RWPE2 (cell line): ENCODE results near the gene MRC2.
A peak's percentile ranks its signal among the peaks of the same experiment; 100 is the strongest.

Source experiments
- ATAC-seq: fragments of 200-7000 bp; cut with Tn5 transposase; 3 replicates; pipeline ENCODE4 v1.9.1; 2021; ENCODE audit warnings: low read depth
- DNase-seq: peaks from one replicate; pipeline ENCODE4 v3.0.0-alpha.2; 2020; ENCODE audit warnings: low spot score
- H3K27ac ChIP-seq: fragments of 450-650 bp; 2 replicates; pipeline ENCODE4 v1.5.1; 2017; ENCODE audit warnings: mild to moderate bottlenecking; ENCODE audit not compliant: poor library complexity, severe bottlenecking
- H3K27me3 ChIP-seq: fragments of 250-450 bp; sonication (Bioruptor Pico); 2 replicates; pipeline ENCODE4 v1.5.1; 2021; ENCODE audit warnings: mild to moderate bottlenecking, moderate library complexity; ENCODE audit not compliant: insufficient read depth, poor library complexity, severe bottlenecking
- H3K36me3 ChIP-seq: fragments of 250-450 bp; sonication (Bioruptor Pico); 2 replicates; pipeline ENCODE4 v1.5.1; 2020; ENCODE audit warnings: low read depth, mild to moderate bottlenecking, moderate library complexity
- H3K4me1 ChIP-seq: fragments of 250-450 bp; sonication (Bioruptor Pico); 2 replicates; pipeline ENCODE4 v1.5.1; 2021; ENCODE audit warnings: mild to moderate bottlenecking, moderate library complexity; ENCODE audit not compliant: insufficient read depth, poor library complexity, severe bottlenecking
- H3K4me3 ChIP-seq: fragments of 250-450 bp; sonication (Bioruptor Pico); 2 replicates; pipeline ENCODE4 v1.5.1; 2021; ENCODE audit warnings: mild to moderate bottlenecking, moderate library complexity; ENCODE audit not compliant: severe bottlenecking
- H3K9me3 ChIP-seq: fragments of 250-450 bp; sonication (Bioruptor Pico); 2 replicates; pipeline ENCODE4 v1.5.1; 2021; ENCODE audit warnings: mild to moderate bottlenecking, moderate library complexity; ENCODE audit not compliant: severe bottlenecking
- CTCF ChIP-seq: fragments of 450-650 bp; IDR thresholded peaks from one replicate; pipeline ENCODE4 v1.5.1; 2017; ENCODE audit warnings: mild to moderate bottlenecking, moderate library complexity; ENCODE audit not compliant: poor library complexity, severe bottlenecking

The MRC2 gene

GRCh38 chr17:62715882-62716390 is 88.5 kb downstream of the MRC2 start:
- TF ChIP-seq CTCF: no peak
- H3K36me3 ChIP-seq: no peaks in the 10 kb centered on the region
- ATAC-seq (no peak), DNase-seq (no peak)
- H3K9me3 ChIP-seq: no peaks in the 10 kb centered on the region
- H3K4me3 ChIP-seq: no peak overlapping the region
- H3K27ac ChIP-seq: no peak overlapping the region
- H3K4me1 ChIP-seq: no peaks in the 10 kb centered on the region
- no peaks in the 10 kb centered on the region for H3K27me3 ChIP-seq

- H3K4me3 ChIP-seq: no peak overlapping the region
- H3K9me3 ChIP-seq: no peaks in the 10 kb centered on the region
- peak; percentile 34 for DNase-seq
- no peaks in the 10 kb centered on the region for H3K36me3 ChIP-seq
- ATAC-seq: no peak
- H3K4me1 ChIP-seq: no peaks in the 10 kb centered on the region
- H3K27me3 ChIP-seq: no peaks in the 10 kb centered on the region
- no peak overlapping the region for H3K27ac ChIP-seq
- no peak for TF ChIP-seq CTCF
Observed at GRCh38 chr17:62716834-62717588, 89.5 kb downstream of the MRC2 start.

- no peak overlapping the region for H3K4me3 ChIP-seq
- ATAC-seq: no peak
- TF ChIP-seq CTCF: no peak
Observed at GRCh38 chr17:62717589-62717855, 90.1 kb downstream of the MRC2 start.

GRCh38 chr17:62717889-62718288 is 90.4 kb downstream of the MRC2 start:
- Histone ChIP-seq H3K9me3 (no peaks in the 10 kb centered on the region), H3K4me3 (no peak overlapping the region), H3K4me1 (no peaks in the 10 kb centered on the region), H3K27me3 (no peaks in the 10 kb centered on the region), H3K36me3 (no peaks in the 10 kb centered on the region), H3K27ac (no peak overlapping the region)
- no peak for TF ChIP-seq CTCF
- no peak for ATAC-seq
- no peak for DNase-seq

More at GRCh38 chr17:62717589-62717855, 90.1 kb downstream of the MRC2 start:
- no peaks in the 10 kb centered on the region for H3K4me1 ChIP-seq
- no peaks in the 10 kb centered on the region for H3K9me3 ChIP-seq
- H3K27ac ChIP-seq: no peak overlapping the region
- DNase-seq: no peak
- no peaks in the 10 kb centered on the region for H3K27me3 ChIP-seq
- H3K36me3 ChIP-seq: no peaks in the 10 kb centered on the region

- DNase-seq (no peak), ATAC-seq (no peak)
- Histone ChIP-seq H3K36me3 (no peaks in the 10 kb centered on the region), H3K27ac (no peak overlapping the region), H3K4me1 (no peaks in the 10 kb centered on the region), H3K27me3 (no peaks in the 10 kb centered on the region), H3K4me3 (no peak overlapping the region), H3K9me3 (no peaks in the 10 kb centered on the region)
- no peak for TF ChIP-seq CTCF
Observed at GRCh38 chr17:62718429-62718828, 91.0 kb downstream of the MRC2 start.
